Measurements from ENCODE around the gene TMEM191C.

Gene TMEM191C

GRCh38 chr22:21447694-21448402, 19.3 kb upstream of the TMEM191C start:
- CTCF ChIA-PET, result interaction anchor here (0.5 to 0.8 kb wide), 3 partner anchors 9 to 195 kb away, joined by 3 read pairs; no protein-coding TSS in a partner anchor
- TF ChIP-seq ZNF384 (IDR thresholded peaks at IDR 0.05) (no peak), SP1 (IDR thresholded peaks at IDR 0.05) (no peak), FOXM1 (IDR thresholded peaks at IDR 0.05; ENCODE audit: borderline replicate concordance) (no peak), HDGF (IDR thresholded peaks at IDR 0.05; ENCODE audit: borderline replicate concordance) (0 out of 2 replicates have a peak, but pooled peaks have one; percentile 28), NFRKB (IDR thresholded peaks at IDR 0.05) (no peak), FOXA1 (IDR thresholded peaks at IDR 0.05) (no peak), ELF4 (IDR thresholded peaks at IDR 0.05) (no peak)
- DNase-seq (ENCODE audit: extremely low spot score), result peak; percentile 69
- POLR2A ChIA-PET, result interaction anchor here (0.9 kb wide), 1 partner anchor 181 kb away, joined by 3 read pairs; no protein-coding TSS in a partner anchor

GRCh38 chr22:21448627-21449416, 18.4 kb upstream of the TMEM191C start:
- CTCF ChIA-PET, result interaction anchor here (0.6 to 1.2 kb wide), 2 partner anchors 141 to 194 kb away, joined by 3 read pairs; no protein-coding TSS in a partner anchor
- POLR2A ChIA-PET, result interaction anchor here (0.9 kb wide), 1 partner anchor 180 kb away, joined by 3 read pairs; no protein-coding TSS in a partner anchor
- TF ChIP-seq PKNOX1 (IDR thresholded peaks at IDR 0.05), result no peak
- no peak for TF ChIP-seq L3MBTL2 (conservative IDR thresholded peaks at IDR 0.05)
- no peak for TF ChIP-seq BHLHE40 (IDR thresholded peaks at IDR 0.05; ENCODE audit: borderline replicate concordance)
- no peak for TF ChIP-seq ELF4 (IDR thresholded peaks at IDR 0.05)
- TF ChIP-seq FOXK2 (IDR thresholded peaks at IDR 0.05), result no peak
- TF ChIP-seq ARNT (IDR thresholded peaks at IDR 0.05), result no peak
- no peak for TF ChIP-seq SUZ12 (IDR thresholded peaks at IDR 0.05)
- no peak for TF ChIP-seq FOXM1 (IDR thresholded peaks at IDR 0.05; ENCODE audit: borderline replicate concordance)
- TF ChIP-seq NFRKB (IDR thresholded peaks at IDR 0.05), result no peak
- no peak for TF ChIP-seq SP1 (IDR thresholded peaks at IDR 0.05)
- no peak for TF ChIP-seq LEF1 (IDR thresholded peaks at IDR 0.05; ENCODE audit: borderline replicate concordance)
- TF ChIP-seq CTBP1 (IDR thresholded peaks at IDR 0.05; ENCODE audit: borderline replicate concordance), result no peak
- TF ChIP-seq FOXA1 (IDR thresholded peaks at IDR 0.05), result no peak
- no peak for TF ChIP-seq HDGF (IDR thresholded peaks at IDR 0.05; ENCODE audit: borderline replicate concordance)
- no peak for TF ChIP-seq TARDBP (IDR thresholded peaks at IDR 0.05)
- TF ChIP-seq ZNF384 (IDR thresholded peaks at IDR 0.05), result no peak
- DNase-seq (ENCODE audit: extremely low spot score), result no peak

GRCh38 chr22:21449531-21450319, 17.5 kb upstream of the TMEM191C start:
- CTCF ChIA-PET, result interaction anchor here (0.6 to 1.2 kb wide), 2 partner anchors 140 to 193 kb away, joined by 3 read pairs; no protein-coding TSS in a partner anchor
- no peak for DNase-seq (ENCODE audit: extremely low spot score)
- POLR2A ChIA-PET, result no interaction called here
- TF ChIP-seq CTBP1 (IDR thresholded peaks at IDR 0.05; ENCODE audit: borderline replicate concordance), result no peak
- no peak for TF ChIP-seq NFRKB (IDR thresholded peaks at IDR 0.05)
- TF ChIP-seq SP1 (IDR thresholded peaks at IDR 0.05), result no peak
- TF ChIP-seq LEF1 (IDR thresholded peaks at IDR 0.05; ENCODE audit: borderline replicate concordance), result no peak
- no peak for TF ChIP-seq TARDBP (IDR thresholded peaks at IDR 0.05)
- TF ChIP-seq ZNF384 (IDR thresholded peaks at IDR 0.05), result no peak
- no peak for TF ChIP-seq FOXM1 (IDR thresholded peaks at IDR 0.05; ENCODE audit: borderline replicate concordance)
- no peak for TF ChIP-seq L3MBTL2 (conservative IDR thresholded peaks at IDR 0.05)
- TF ChIP-seq HDGF (IDR thresholded peaks at IDR 0.05; ENCODE audit: borderline replicate concordance), result no peak
- no peak for TF ChIP-seq ELF4 (IDR thresholded peaks at IDR 0.05)
- no peak for TF ChIP-seq PKNOX1 (IDR thresholded peaks at IDR 0.05)

- POLR2A ChIA-PET, result no interaction called here
- CTCF ChIA-PET, result no interaction called here
These were observed 16.8 kb upstream of the TMEM191C start for GRCh38 chr22:21450320-21450831.

More at GRCh38 chr22:21450320-21450831, 16.8 kb upstream of the TMEM191C start:
- no peak for TF ChIP-seq TARDBP (IDR thresholded peaks at IDR 0.05)
- TF ChIP-seq PKNOX1 (IDR thresholded peaks at IDR 0.05), result no peak
- TF ChIP-seq LEF1 (IDR thresholded peaks at IDR 0.05; ENCODE audit: borderline replicate concordance), result no peak
- TF ChIP-seq SUZ12 (IDR thresholded peaks at IDR 0.05), result no peak
- no peak for TF ChIP-seq HDGF (IDR thresholded peaks at IDR 0.05; ENCODE audit: borderline replicate concordance)
- TF ChIP-seq FOXK2 (IDR thresholded peaks at IDR 0.05), result no peak
- no peak for TF ChIP-seq SP1 (IDR thresholded peaks at IDR 0.05)
- no peak for TF ChIP-seq CTBP1 (IDR thresholded peaks at IDR 0.05; ENCODE audit: borderline replicate concordance)
- no peak for TF ChIP-seq FOXM1 (IDR thresholded peaks at IDR 0.05; ENCODE audit: borderline replicate concordance)
- TF ChIP-seq NFRKB (IDR thresholded peaks at IDR 0.05), result no peak
- no peak for TF ChIP-seq ZNF384 (IDR thresholded peaks at IDR 0.05)
- DNase-seq (ENCODE audit: extremely low spot score), result no peak

Data from HEK293T (cell line).